SU-DHL-6 (cell line): ENCODE measurements around the gene CHL1.

ENCODE experiments used
- CTCF ChIP-seq: fragments of 200-600 bp; sonication (generic); IDR thresholded peaks from one replicate; pipeline ENCODE4 v1.5.1; 2017; ENCODE audit warnings: antibody characterized with exemption, mild to moderate bottlenecking, low read length, moderate library complexity; ENCODE audit not compliant: insufficient read depth, poor library complexity, severe bottlenecking
- EZH2phosphoT487 ChIP-seq: fragments of 200-600 bp; sonication (generic), shearing (Covaris generic); conservative IDR thresholded peaks from 2 replicates; pipeline ENCODE4 v1.6.1; 2018; ENCODE audit warnings: mild to moderate bottlenecking, antibody characterized with exemption, low read length, moderate library complexity, mixed read lengths

GRCh38 chr3:199835-200234 lies 3.3 kb downstream of the CHL1 start:
- TF ChIP-seq CTCF, result no peak
- TF ChIP-seq EZH2phosphoT487, result no peak
